Measurements from ENCODE around the gene KNDC1.

KNDC1 gene

GRCh38 chr10:133272301-133272963 is 112.4 kb downstream of the KNDC1 start:
- Histone ChIP-seq H3K27ac (ENCODE audit: low read depth, low read length, poor library complexity, severe bottlenecking) (no peak overlapping the region), H3K36me3 (ENCODE audit: insufficient read depth, low read length) (no peaks in the 10 kb centered on the region), H3K9me2 (ENCODE audit: low read depth, low read length) (no peaks in the 10 kb centered on the region)

DNA sequence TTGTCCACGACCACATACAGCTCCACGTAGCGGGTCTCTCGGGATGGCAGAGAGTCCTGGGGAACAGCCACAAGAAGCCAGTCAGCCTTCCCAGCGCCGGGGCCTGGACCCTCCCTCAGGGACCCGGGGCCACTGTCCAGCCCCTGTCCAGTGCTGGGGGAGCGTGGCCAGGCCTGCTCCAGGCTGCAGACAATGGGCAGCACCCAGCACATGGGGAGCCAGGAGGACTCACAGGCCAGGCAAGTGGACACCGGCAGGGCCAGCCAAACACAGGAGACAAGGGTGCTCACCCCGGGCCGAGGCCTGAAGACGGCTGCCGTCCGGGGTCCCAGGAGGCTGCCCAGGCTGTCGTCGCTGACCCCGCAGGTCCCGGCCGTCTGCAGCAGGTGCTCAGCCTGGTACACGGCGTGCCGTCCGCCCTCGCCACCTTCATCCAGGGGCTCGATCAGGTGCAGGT is 113.0 kb downstream of the KNDC1 start:
- no peak overlapping the region for H3K27ac ChIP-seq (ENCODE audit: low read depth, low read length, poor library complexity, severe bottlenecking)
- H3K9me2 ChIP-seq (ENCODE audit: low read depth, low read length), result no peaks in the 10 kb centered on the region
- H3K36me3 ChIP-seq (ENCODE audit: insufficient read depth, low read length), result no peaks in the 10 kb centered on the region
- H4K20me1 ChIP-seq (ENCODE audit: insufficient read depth, low read length), result no peaks in the 10 kb centered on the region
- TF ChIP-seq, protein P1, sequence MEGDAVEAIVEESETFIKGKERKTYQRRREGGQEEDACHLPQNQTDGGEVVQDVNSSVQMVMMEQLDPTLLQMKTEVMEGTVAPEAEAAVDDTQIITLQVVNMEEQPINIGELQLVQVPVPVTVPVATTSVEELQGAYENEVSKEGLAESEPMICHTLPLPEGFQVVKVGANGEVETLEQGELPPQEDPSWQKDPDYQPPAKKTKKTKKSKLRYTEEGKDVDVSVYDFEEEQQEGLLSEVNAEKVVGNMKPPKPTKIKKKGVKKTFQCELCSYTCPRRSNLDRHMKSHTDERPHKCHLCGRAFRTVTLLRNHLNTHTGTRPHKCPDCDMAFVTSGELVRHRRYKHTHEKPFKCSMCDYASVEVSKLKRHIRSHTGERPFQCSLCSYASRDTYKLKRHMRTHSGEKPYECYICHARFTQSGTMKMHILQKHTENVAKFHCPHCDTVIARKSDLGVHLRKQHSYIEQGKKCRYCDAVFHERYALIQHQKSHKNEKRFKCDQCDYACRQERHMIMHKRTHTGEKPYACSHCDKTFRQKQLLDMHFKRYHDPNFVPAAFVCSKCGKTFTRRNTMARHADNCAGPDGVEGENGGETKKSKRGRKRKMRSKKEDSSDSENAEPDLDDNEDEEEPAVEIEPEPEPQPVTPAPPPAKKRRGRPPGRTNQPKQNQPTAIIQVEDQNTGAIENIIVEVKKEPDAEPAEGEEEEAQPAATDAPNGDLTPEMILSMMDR (IDR thresholded peaks at IDR 0.05; ENCODE audit: low read length), result no peak
- TF ChIP-seq EZH2 (IDR thresholded peaks at IDR 0.05; ENCODE audit: borderline replicate concordance, low read length), result no peak
- no peaks in the 10 kb centered on the region for H3F3A ChIP-seq (ENCODE audit: insufficient read depth, low read length)
- H3K9ac ChIP-seq (ENCODE audit: low read length), result no peak overlapping the region
- H3K27me3 ChIP-seq (ENCODE audit: insufficient read depth, low read length), result no peaks in the 10 kb centered on the region
- H3K9me3 ChIP-seq (ENCODE audit: low read length), result no peaks in the 10 kb centered on the region
- H3K4me3 ChIP-seq (ENCODE audit: low read depth, low read length, poor library complexity, severe bottlenecking), result no peak overlapping the region
- no peak overlapping the region for H3K4me2 ChIP-seq (ENCODE audit: low read length)
- peaks cover 5% of the 10 kb centered on the region for H3K4me1 ChIP-seq (ENCODE audit: insufficient read depth, low read length, severe bottlenecking)
- H3K79me2 ChIP-seq (ENCODE audit: insufficient read depth, low read length), result no peaks in the 10 kb centered on the region
- no peak overlapping the region for H2AFZ ChIP-seq (ENCODE audit: low read length)

More at GRCh38 chr10:133272301-133272963, 112.4 kb downstream of the KNDC1 start:
- Histone ChIP-seq H3F3A (ENCODE audit: insufficient read depth, low read length) (no peaks in the 10 kb centered on the region), H3K9ac (ENCODE audit: low read length) (no peak overlapping the region), H3K79me2 (ENCODE audit: insufficient read depth, low read length) (no peaks in the 10 kb centered on the region), H3K4me3 (ENCODE audit: low read depth, low read length, poor library complexity, severe bottlenecking) (no peak overlapping the region), H3K9me3 (ENCODE audit: low read length) (no peaks in the 10 kb centered on the region), H3K4me2 (ENCODE audit: low read length) (no peak overlapping the region), H3K4me1 (ENCODE audit: insufficient read depth, low read length, severe bottlenecking) (peaks cover 5% of the 10 kb centered on the region), H2AFZ (ENCODE audit: low read length) (no peak overlapping the region), H3K27me3 (ENCODE audit: insufficient read depth, low read length) (no peaks in the 10 kb centered on the region), H4K20me1 (ENCODE audit: insufficient read depth, low read length) (no peaks in the 10 kb centered on the region)
- TF ChIP-seq, protein P1 (IDR thresholded peaks at IDR 0.05; ENCODE audit: low read length), result no peak
- no peak for TF ChIP-seq EZH2 (IDR thresholded peaks at IDR 0.05; ENCODE audit: borderline replicate concordance, low read length)

DNA sequence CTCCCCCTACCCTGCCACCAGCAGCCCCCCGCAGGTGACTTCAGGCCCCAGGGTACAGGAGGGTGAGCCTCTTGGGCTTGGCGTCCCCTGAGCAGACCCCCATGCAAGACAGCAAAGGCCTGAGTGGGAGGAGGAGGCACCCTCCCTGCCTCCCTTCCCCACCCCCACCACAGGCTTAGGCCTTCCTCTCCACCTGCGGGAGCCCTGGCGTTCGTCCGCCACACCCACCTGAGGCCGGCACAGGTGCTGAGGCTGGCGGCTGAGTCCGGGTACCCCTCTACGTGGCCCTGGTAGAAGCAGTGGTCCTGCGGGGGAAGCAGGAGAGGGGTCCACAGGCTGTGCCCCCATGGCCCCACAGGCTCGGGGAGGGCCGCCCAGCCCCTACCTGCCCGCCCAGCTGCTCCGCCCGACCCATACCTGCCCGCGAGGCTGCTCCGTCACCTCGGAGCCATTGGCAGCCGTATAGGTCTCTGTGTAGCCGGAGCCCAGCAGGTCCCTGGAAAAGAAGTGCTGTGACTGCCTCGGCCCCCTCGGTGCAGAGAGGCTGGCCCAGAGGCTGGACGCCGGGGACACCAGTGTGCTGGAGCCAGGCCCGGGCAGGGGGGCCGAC is 113.6 kb downstream of the KNDC1 start:
- Histone ChIP-seq H3K4me1 (ENCODE audit: insufficient read depth, low read length, severe bottlenecking) (peaks cover 11% of the 10 kb centered on the region), H3K27me3 (ENCODE audit: insufficient read depth, low read length) (no peaks in the 10 kb centered on the region), H3K4me3 (ENCODE audit: low read depth, low read length, poor library complexity, severe bottlenecking) (no peak overlapping the region), H2AFZ (ENCODE audit: low read length) (no peak overlapping the region), H4K20me1 (ENCODE audit: insufficient read depth, low read length) (no peaks in the 10 kb centered on the region), H3K9me3 (ENCODE audit: low read length) (no peaks in the 10 kb centered on the region), H3K9ac (ENCODE audit: low read length) (no peak overlapping the region), H3K36me3 (ENCODE audit: insufficient read depth, low read length) (no peaks in the 10 kb centered on the region), H3K27ac (ENCODE audit: low read depth, low read length, poor library complexity, severe bottlenecking) (no peak overlapping the region), H3F3A (ENCODE audit: insufficient read depth, low read length) (no peaks in the 10 kb centered on the region), H3K9me2 (ENCODE audit: low read depth, low read length) (no peaks in the 10 kb centered on the region), H3K79me2 (ENCODE audit: insufficient read depth, low read length) (no peaks in the 10 kb centered on the region), H3K4me2 (ENCODE audit: low read length) (no peak overlapping the region)
- no peak for TF ChIP-seq EZH2 (IDR thresholded peaks at IDR 0.05; ENCODE audit: borderline replicate concordance, low read length)
- TF ChIP-seq, protein P1 (IDR thresholded peaks at IDR 0.05; ENCODE audit: low read length), result no peak
